HG02840 (cell line): ENCODE measurements around the gene EHBP1.
"Not testable (repeated sequence)": the region's sequence is repeated elsewhere in the genome, so short reads cannot be mapped to it uniquely, and the experiment has no call there.

Experiments used
- ATAC-seq: cut with Tn5 transposase; IDR thresholded peaks from one replicate; pipeline ENCODE4 v1.9.1; 2021; ENCODE audit warnings: mild to moderate bottlenecking, moderate library complexity, moderate number of reproducible peaks; ENCODE audit not compliant: unreplicated experiment, low FRiP score

EHBP1 gene

GRCh38 chr2:63057249-63058143, 352.0 kb downstream of the EHBP1 start:
- ATAC-seq, result no peak

- no peak for ATAC-seq
Observed at GRCh38 chr2:63058144-63058920, 352.8 kb downstream of the EHBP1 start.

- no peak for ATAC-seq
Observed at GRCh38 chr2:63058921-63059792, 353.6 kb downstream of the EHBP1 start.

GRCh38 chr2:63059793-63060471, 354.4 kb downstream of the EHBP1 start:
- no peak for ATAC-seq

GRCh38 chr2:63060472-63060991, 355.0 kb downstream of the EHBP1 start:
- ATAC-seq, result no peak

GRCh38 chr2:63064197-63064596, 358.7 kb downstream of the EHBP1 start:
- no peak for ATAC-seq

- ATAC-seq, result no peak
Observed at GRCh38 chr2:63064661-63065060, 359.1 kb downstream of the EHBP1 start.

- no peak for ATAC-seq
Observed at GRCh38 chr2:63066265-63066664, 360.8 kb downstream of the EHBP1 start.

- no peak for ATAC-seq
Observed at GRCh38 chr2:63066838-63067237, 361.3 kb downstream of the EHBP1 start.

- no peak for ATAC-seq
Observed at GRCh38 chr2:63071664-63072063, 366.2 kb downstream of the EHBP1 start.

- no peak for ATAC-seq
Observed at GRCh38 chr2:63073994-63074393, 368.5 kb downstream of the EHBP1 start.

- not testable (repeated sequence) for ATAC-seq
Observed at GRCh38 chr2:63074399-63074798, 368.9 kb downstream of the EHBP1 start.

GRCh38 chr2:63078852-63079606, 373.5 kb downstream of the EHBP1 start:
- no peak for ATAC-seq

- no peak for ATAC-seq
Observed at GRCh38 chr2:63081404-63081803, 375.9 kb downstream of the EHBP1 start.

GRCh38 chr2:63086687-63087086, 381.2 kb downstream of the EHBP1 start:
- no peak for ATAC-seq

- no peak for ATAC-seq
Observed at GRCh38 chr2:63092401-63092800, 386.9 kb downstream of the EHBP1 start.

GRCh38 chr2:63092857-63093256, 387.3 kb downstream of the EHBP1 start:
- no peak for ATAC-seq

GRCh38 chr2:63093502-63093901, 388.0 kb downstream of the EHBP1 start:
- no peak for ATAC-seq
